ENCODE measurements around the gene ZNF608.

Gene ZNF608

DNA sequence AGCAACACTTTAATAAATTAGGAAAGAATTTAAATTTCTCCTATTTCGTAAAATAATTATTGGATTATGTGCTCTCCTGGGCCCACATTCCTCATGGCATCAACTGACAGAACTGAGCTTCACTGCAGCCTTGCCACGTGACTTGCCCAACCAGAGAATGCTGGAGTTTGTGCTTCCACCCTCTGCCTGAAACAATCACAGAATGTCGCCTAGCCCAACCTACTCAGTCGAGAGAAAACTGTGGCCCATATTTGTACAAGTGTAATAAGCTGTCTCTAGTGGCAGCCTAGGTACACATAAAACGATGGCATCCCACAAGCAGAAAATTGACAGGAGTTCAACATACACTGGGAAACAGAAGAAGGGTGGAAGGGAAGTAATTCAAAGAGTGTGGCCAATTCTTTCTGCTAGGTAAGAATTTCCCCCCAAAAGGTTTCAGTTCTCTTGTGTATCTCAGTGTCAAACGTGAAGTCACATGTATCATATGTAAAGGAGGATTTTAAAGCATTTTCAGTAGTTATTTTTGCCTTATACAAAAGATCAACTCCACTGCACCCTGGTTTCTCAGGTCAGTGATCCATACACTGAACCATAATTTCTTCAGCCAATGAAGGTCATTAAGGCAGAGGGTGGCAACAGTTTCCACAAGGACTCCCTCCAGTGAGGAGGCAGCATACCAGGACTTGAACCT lies 41.7 kb downstream of the ZNF608 start:
- Mint-ChIP-seq H3K27me3 (peaks cover 17% of the 10 kb centered on the region), H3K9me3 (no peaks in the 10 kb centered on the region), H3K4me3 (no peak overlapping the region), H3K4me1 (ENCODE audit: low read depth) (no peaks in the 10 kb centered on the region), H3K27ac (no peak overlapping the region), H3K36me3 (ENCODE audit: low read depth) (no peaks in the 10 kb centered on the region)
- no peak for DNase-seq

DNA sequence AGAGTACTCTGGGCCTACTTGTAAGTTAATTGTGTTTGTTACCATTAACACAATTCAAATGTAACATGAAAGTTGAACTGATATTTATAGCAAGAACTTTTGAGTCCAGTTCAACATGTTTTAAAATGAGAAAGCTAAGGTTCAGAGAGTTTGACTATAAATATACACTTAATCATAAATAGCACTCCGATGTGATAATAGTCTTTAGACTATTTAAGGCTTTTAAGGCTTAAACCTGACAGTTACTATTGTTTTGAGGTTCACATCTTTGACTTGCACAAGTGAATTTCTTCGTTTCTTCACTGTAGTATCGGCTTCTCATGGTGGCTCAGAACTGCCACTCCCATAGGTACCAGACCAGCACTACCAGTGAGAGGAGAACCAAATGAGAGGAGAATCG lies 42.4 kb downstream of the ZNF608 start:
- H3K4me1 Mint-ChIP-seq (ENCODE audit: low read depth): no peaks in the 10 kb centered on the region
- no peak for DNase-seq
- H3K36me3 Mint-ChIP-seq (ENCODE audit: low read depth): no peaks in the 10 kb centered on the region
- H3K27ac Mint-ChIP-seq: no peak overlapping the region
- no peaks in the 10 kb centered on the region for H3K9me3 Mint-ChIP-seq
- H3K27me3 Mint-ChIP-seq: peaks cover 13% of the 10 kb centered on the region
- H3K4me3 Mint-ChIP-seq: no peak overlapping the region

DNA sequence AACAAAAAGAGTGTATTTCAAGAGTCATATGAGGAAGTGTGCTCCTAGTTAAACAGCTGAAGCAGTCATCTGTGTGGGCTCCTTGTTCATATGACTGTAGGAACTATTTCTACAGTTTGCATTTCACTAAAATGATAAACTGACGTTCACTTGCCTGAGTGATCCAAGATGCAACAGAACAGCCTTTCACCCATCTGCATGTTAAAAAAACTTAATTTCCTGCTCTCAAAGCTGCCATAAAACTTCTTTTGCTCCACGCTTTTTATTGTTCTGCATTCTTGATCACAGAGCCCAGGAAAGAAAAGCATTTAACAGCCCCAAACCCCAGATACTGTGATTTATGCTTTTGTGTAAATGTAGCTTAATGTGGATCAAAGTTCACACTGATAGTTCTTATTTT lies 43.9 kb downstream of the ZNF608 start:
- H3K4me1 Mint-ChIP-seq (ENCODE audit: low read depth): no peaks in the 10 kb centered on the region
- no peak overlapping the region for H3K4me3 Mint-ChIP-seq

DNA sequence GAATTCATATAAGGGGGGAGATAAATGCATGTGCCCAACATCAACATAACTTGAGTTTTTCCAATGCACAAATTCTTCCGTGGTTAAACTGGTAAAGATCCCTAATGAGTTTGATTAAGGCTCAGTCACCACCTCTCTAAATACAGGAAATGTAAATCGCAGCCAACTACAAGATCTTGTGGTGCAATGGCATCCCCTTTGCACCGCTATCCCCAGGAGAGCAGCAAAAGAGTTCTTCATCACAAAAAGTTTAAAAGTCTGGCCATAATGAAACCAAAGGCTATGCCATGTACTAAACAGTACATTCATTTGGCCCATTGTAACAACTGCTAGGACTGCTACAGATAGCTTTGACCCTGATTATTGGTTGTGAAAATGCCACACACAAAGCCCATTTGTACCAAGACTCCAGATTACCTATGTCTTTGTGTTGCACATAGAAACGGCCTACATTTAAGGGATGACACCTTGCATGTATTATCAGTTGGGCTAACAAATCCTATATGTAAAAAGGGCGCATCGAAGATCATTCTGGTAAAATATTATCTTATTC lies 44.5 kb downstream of the ZNF608 start:
- Mint-ChIP-seq H3K4me3 (no peak overlapping the region), H3K9me3 (no peaks in the 10 kb centered on the region), H3K27ac (no peak overlapping the region), H3K27me3 (peaks cover 7% of the 10 kb centered on the region), H3K4me1 (ENCODE audit: low read depth) (no peaks in the 10 kb centered on the region), H3K36me3 (ENCODE audit: low read depth) (no peaks in the 10 kb centered on the region)
- DNase-seq: no peak

More for the DNA sequence above, 43.9 kb downstream of the ZNF608 start:
- no peaks in the 10 kb centered on the region for H3K9me3 Mint-ChIP-seq
- H3K36me3 Mint-ChIP-seq (ENCODE audit: low read depth): no peaks in the 10 kb centered on the region
- DNase-seq: no peak
- no peak overlapping the region for H3K27ac Mint-ChIP-seq
- peaks cover 9% of the 10 kb centered on the region for H3K27me3 Mint-ChIP-seq

DNA sequence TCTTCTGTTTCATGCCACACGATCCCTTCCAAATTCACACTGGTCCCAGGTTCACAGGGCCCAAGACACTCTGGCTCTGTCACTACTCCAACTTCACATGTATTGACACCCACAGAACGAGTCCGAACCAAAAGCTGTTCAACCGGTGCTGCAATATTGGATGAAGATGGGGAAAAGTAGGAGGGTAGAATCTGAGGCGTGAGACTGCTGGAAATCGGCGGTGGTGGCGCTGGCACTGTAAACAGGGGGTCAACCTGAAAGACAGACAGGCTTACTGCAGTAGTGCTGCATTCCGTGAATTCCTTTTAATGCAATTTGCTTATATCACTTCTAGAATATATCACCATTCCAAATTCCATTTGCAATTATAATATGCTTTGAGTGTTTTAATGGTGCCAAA lies 45.4 kb downstream of the ZNF608 start:
- Mint-ChIP-seq H3K27ac (no peak overlapping the region), H3K27me3 (peaks cover 8% of the 10 kb centered on the region), H3K9me3 (no peaks in the 10 kb centered on the region), H3K36me3 (ENCODE audit: low read depth) (no peaks in the 10 kb centered on the region), H3K4me1 (ENCODE audit: low read depth) (no peaks in the 10 kb centered on the region), H3K4me3 (no peak overlapping the region)
- DNase-seq: no peak

DNA sequence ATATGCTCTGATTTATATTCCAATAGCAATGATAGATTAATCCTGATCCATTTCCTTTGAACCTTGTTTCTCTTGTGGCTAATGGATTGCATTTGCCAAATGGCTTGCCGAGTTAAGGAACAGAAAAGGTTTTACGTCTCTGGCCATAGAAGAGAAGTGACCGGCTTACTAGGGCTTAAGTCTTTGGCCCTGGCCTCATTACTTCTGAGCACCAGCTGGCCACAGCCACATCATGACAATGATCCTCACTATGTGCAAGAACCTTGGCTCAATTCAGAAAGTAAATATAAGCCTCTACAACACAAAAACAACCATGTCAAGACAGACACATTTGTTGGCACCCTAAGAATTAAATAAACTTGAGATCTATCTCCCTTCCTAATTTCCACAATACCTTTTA lies 46.1 kb downstream of the ZNF608 start:
- Mint-ChIP-seq H3K27ac (no peak overlapping the region), H3K27me3 (peaks cover 8% of the 10 kb centered on the region), H3K4me3 (no peak overlapping the region), H3K36me3 (ENCODE audit: low read depth) (no peaks in the 10 kb centered on the region), H3K4me1 (ENCODE audit: low read depth) (no peaks in the 10 kb centered on the region), H3K9me3 (no peaks in the 10 kb centered on the region)
- DNase-seq: no peak

DNA sequence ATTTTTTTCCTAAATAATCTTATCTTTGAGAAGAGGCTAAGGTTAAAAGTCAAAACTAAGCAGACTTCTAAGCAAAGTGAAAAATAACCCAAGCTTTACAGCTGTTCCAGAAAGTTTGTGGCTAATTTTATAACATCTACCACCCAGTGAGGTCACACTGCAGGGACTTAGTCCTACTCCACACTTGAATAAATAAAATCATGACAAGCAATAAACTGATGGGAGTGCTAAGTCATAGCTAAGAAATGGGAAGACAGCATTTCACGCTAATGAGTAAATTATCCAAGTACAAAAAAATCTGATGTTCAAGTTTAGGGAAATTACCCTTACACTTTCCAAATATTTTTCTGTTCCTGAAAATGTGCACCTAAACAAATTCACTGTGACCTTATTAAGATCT lies 47.7 kb downstream of the ZNF608 start:
- Mint-ChIP-seq H3K9me3 (no peaks in the 10 kb centered on the region), H3K36me3 (ENCODE audit: low read depth) (no peaks in the 10 kb centered on the region), H3K27me3 (peaks cover 6% of the 10 kb centered on the region), H3K27ac (no peak overlapping the region), H3K4me1 (ENCODE audit: low read depth) (no peaks in the 10 kb centered on the region), H3K4me3 (no peak overlapping the region)
- no peak for DNase-seq

DNA sequence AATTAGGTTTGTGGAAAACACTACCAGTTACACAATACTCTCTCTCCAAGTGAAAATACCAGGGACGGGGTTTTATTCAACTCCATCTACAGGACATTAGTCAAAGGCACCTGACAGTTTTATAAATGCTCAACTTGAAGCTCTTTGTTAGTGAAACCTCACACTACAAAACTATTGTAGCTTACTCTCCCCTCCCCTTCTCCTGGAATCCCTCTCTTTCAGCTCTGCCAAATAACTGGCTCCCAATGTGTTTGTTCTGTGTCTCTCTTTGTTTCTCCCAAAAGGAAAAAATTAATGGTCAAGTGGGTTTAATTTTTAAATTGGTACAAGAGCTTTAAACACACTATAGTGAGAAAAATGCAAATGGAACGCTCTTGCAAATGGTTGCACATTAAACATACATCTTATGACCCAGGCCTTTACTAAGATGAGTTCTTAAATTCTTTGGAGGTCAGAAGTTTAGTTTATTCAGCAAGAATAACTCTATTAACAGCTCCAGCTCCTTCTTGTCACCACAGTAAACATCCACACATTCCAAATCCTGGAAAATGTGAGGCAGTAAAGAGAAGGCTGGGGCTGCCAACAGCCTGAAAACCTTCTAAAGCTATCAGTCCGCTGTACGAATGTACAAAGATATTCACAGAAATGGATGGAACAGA lies 48.4 kb downstream of the ZNF608 start:
- no peaks in the 10 kb centered on the region for H3K36me3 Mint-ChIP-seq (ENCODE audit: low read depth)
- H3K4me3 Mint-ChIP-seq: no peak overlapping the region
- H3K9me3 Mint-ChIP-seq: no peaks in the 10 kb centered on the region
- no peaks in the 10 kb centered on the region for H3K4me1 Mint-ChIP-seq (ENCODE audit: low read depth)
- H3K27me3 Mint-ChIP-seq: peaks cover 4% of the 10 kb centered on the region
- no peak for DNase-seq
- H3K27ac Mint-ChIP-seq: no peak overlapping the region

DNA sequence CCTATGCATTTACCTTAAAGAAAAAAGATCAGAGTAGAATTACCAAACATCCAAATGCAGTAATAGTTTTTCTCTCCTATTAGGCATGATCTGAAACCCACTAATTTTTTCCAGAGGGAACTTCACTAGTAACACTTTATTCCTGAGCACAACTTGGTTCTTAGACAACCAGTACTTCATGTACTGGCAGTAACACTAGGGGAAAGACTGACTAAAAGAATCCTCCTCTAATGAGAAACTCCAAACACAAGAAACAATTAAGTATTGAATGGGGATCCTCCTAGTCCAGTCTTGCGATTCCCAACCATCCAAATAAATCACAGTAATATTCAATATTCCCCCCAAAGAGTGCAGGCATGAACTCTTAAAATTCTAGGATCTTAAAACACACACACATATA lies 48.9 kb downstream of the ZNF608 start:
- DNase-seq: no peak
- Mint-ChIP-seq H3K36me3 (ENCODE audit: low read depth) (no peaks in the 10 kb centered on the region), H3K27ac (no peak overlapping the region), H3K27me3 (peaks cover 4% of the 10 kb centered on the region), H3K4me1 (ENCODE audit: low read depth) (no peaks in the 10 kb centered on the region), H3K9me3 (no peaks in the 10 kb centered on the region), H3K4me3 (no peak overlapping the region)

DNA sequence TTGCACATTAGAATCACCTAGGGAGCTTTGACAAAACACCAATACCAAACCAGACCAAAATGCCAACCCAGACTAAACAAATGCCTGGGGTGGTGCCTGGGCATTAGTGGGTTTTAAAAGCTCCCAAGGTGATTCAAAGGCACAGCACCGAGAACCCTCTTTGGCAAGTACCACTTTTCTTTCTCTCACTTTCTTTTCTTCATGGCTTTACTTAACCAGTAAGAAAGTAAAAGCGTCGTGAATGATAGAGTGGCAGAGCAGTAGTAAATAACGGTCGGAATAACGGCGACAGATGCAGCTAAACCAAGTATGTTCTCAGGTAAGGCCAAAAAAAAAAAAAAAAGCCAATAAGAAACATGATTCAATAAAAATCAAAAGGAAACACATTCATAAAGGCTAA lies 49.5 kb downstream of the ZNF608 start:
- Mint-ChIP-seq H3K27ac (no peak overlapping the region), H3K4me3 (no peak overlapping the region), H3K27me3 (peaks cover 4% of the 10 kb centered on the region), H3K9me3 (no peaks in the 10 kb centered on the region), H3K4me1 (ENCODE audit: low read depth) (no peaks in the 10 kb centered on the region), H3K36me3 (ENCODE audit: low read depth) (no peaks in the 10 kb centered on the region)
- DNase-seq: no peak

All from activated T-cell treated with anti-CD3 and anti-CD28 coated beads, Interleukin-2, amount 50 U/mL, for 24 hours (primary cell).